Breast epithelium (tissue), 4 donors: ENCODE data around the gene MED22. TPM values are rescaled to one million over a fixed set of nuclear protein-coding genes. Genes with fewer than 3 reads are reported as not detected.

Experiments
- DNase-seq, 2 donors: peaks; one replicate each; pipeline ENCODE4 v3.0.0-alpha.2; 2019; ENCODE audit warnings: low spot score in 2 of 2
- H3K27ac ChIP-seq, 2 donors: fragments of 200-600 bp; sonication (generic) in 1 of 2; one replicate each; pipeline ENCODE4 v1.5.1; 2016 to 2019; ENCODE audit warnings: mild to moderate bottlenecking in 1 of 2
- H3K27me3 ChIP-seq, 2 donors: fragments of 200-600 bp; sonication (generic) in 1 of 2; one replicate each; pipeline versions ENCODE4 v1.5.1 to v1.6.0; 2017 to 2019; ENCODE audit warnings: control low read depth in 1 of 2, mild to moderate bottlenecking in 1 of 2
- H3K36me3 ChIP-seq: fragments of 200-600 bp; one replicate; pipeline ENCODE4 v1.5.1; 2019
- H3K4me1 ChIP-seq, 2 donors: fragments of 200-600 bp; sonication (generic); one replicate each; pipeline ENCODE4 v1.5.1; 2016 to 2019; ENCODE audit warnings: control low read depth in 1 of 2
- H3K4me3 ChIP-seq, 3 donors: fragments of 200-600 bp; sonication (generic); 1 replicate in 2 of 3; 2 replicates in 1 of 3; pipeline ENCODE4 v1.5.1; 2016 to 2019; ENCODE audit warnings: mild to moderate bottlenecking in 3 of 3, moderate library complexity in 2 of 3
- H3K9me3 ChIP-seq, 2 donors: fragments of 200-600 bp; sonication (generic) in 1 of 2; one replicate each; pipeline ENCODE4 v1.5.1; 2016 to 2019; ENCODE audit warnings: control low read depth in 1 of 2
- POLR2A ChIP-seq: fragments of 450-650 bp; IDR thresholded peaks from one replicate; pipeline ENCODE4 v1.6.1; 2016; ENCODE audit warnings: antibody characterized with exemption, mild to moderate bottlenecking, moderate library complexity
- POLR2AphosphoS5 ChIP-seq, 3 donors: sonication (generic); formaldehyde crosslinking; IDR thresholded peaks; one replicate each; pipeline ENCODE4 v1.6.1; 2017; ENCODE audit warnings: antibody characterized with exemption in 3 of 3
- intact Hi-C: fragments of 100-400 bp; cut with DNase I; formaldehyde crosslinking; loops from one replicate; pipeline ENCODE4 v1.15.1; 2023; ENCODE audit warnings: low total_unique reads
- total RNA-seq, 3 donors: library from RNA; depleted of rRNA; stranded (reverse); fragments of >200 nt; gene quantifications; one replicate each; pipeline ENCODE4 v1.1.0, GENCODE V29; 2016
- TF ChIP-seq, protein P1 (sequence below), 3 donors: fragments of 450-650 bp; IDR thresholded peaks; one replicate each; pipeline ENCODE4 v1.5.1; 2016 to 2017; ENCODE audit warnings: antibody characterized with exemption in 3 of 3, mild to moderate bottlenecking in 3 of 3, moderate library complexity in 3 of 3

MED22 gene
- total RNA-seq, 3 donors from 2014 or later: 19.2 to 32.2 (median 31.1) TPM

DNA sequence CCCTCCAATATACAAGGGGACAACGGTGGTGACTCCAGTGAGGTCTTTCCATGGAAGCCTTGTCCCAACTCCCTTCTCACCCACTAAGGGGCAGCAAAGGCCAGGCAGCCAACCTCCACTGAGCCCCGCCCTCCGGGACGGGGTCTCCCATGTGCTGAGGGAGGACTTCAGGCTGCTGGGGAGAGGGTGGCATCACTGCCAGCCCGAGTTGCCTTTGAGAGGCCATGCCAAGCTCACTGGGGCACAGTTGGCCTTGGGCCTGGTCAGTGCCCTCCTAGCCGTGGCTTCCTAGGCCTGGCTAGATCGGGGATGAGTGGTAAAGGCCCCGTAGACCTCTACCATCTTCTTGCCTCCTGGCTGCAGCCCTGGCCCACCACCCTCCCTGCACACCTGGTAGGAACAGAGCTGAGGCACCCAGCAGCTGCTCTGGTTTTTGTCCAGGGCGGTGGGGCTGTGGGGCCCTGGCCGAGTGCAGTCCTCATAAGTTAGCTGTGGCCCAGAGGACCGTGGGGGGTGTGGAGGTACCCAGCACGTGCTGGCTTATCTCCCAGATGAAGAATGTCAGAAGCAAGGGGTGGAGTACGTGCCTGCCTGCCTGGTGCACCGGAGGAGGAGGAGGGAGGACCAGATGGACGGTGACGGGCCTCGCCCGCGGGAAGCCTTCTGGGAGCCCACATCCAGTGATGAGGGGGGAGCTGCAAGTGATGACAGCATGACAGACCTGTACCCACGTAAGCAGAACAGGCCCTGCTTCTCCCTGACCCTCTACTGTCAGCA, 11.7 kb upstream of the MED22 start:
- Histone ChIP-seq H3K27ac (no peak overlapping the region), H3K9me3 (no peaks in the 10 kb centered on the region), H3K27me3 (no peaks in the 10 kb centered on the region), H3K4me1 (peaks cover 0 to 20% of the 10 kb centered on the region in 2 donors), H3K4me3 (no peak overlapping the region), H3K36me3 (peaks cover 5% of the 10 kb centered on the region)
- TF ChIP-seq POLR2AphosphoS5 (IDR thresholded peaks at IDR 0.05) (no peak), POLR2A (no peak)
- TF ChIP-seq, protein P1, sequence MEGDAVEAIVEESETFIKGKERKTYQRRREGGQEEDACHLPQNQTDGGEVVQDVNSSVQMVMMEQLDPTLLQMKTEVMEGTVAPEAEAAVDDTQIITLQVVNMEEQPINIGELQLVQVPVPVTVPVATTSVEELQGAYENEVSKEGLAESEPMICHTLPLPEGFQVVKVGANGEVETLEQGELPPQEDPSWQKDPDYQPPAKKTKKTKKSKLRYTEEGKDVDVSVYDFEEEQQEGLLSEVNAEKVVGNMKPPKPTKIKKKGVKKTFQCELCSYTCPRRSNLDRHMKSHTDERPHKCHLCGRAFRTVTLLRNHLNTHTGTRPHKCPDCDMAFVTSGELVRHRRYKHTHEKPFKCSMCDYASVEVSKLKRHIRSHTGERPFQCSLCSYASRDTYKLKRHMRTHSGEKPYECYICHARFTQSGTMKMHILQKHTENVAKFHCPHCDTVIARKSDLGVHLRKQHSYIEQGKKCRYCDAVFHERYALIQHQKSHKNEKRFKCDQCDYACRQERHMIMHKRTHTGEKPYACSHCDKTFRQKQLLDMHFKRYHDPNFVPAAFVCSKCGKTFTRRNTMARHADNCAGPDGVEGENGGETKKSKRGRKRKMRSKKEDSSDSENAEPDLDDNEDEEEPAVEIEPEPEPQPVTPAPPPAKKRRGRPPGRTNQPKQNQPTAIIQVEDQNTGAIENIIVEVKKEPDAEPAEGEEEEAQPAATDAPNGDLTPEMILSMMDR (IDR thresholded peaks at IDR 0.05): no peak
- intact Hi-C loops: loop anchor here (10.0 kb wide), 1 partner anchor 1985 kb away; no protein-coding TSS in a partner anchor
- DNase-seq: no peak

DNA sequence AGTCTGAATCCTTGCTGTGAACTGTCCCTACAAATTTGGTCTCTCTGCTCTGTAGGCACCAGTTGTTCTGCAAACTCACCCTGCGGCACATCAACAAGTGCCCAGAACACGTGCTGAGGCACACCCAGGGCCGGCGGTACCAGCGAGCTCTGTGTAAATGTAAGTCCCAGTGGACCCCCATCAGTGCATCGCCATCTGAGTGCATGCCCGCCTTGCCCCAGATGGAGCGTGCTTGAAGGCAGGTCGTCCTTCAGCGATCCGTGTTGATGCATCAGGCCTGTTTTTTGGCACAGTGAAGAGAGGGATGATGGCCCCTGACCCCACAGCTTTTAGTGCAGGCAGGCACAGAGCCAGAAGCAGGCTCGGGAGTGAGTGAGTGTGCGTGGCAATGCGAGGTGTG, 9.7 kb upstream of the MED22 start:
- H3K4me3 ChIP-seq: peak overlapping the region in 1 of 3 donors; percentile 89
- peaks cover 0 to 20% of the 10 kb centered on the region in 2 donors for H3K4me1 ChIP-seq
- H3K36me3 ChIP-seq: peaks cover 5% of the 10 kb centered on the region
- no peaks in the 10 kb centered on the region for H3K27me3 ChIP-seq
- intact Hi-C loops: loop anchor here (10.0 kb wide), 1 partner anchor 1983 kb away; no protein-coding TSS in a partner anchor
- no peak for DNase-seq
- H3K27ac ChIP-seq: no peak overlapping the region
- H3K9me3 ChIP-seq: no peaks in the 10 kb centered on the region
- TF ChIP-seq, protein P1 (IDR thresholded peaks at IDR 0.05): no peak
- TF ChIP-seq POLR2AphosphoS5 (IDR thresholded peaks at IDR 0.05): no peak
- no peak for TF ChIP-seq POLR2A

DNA sequence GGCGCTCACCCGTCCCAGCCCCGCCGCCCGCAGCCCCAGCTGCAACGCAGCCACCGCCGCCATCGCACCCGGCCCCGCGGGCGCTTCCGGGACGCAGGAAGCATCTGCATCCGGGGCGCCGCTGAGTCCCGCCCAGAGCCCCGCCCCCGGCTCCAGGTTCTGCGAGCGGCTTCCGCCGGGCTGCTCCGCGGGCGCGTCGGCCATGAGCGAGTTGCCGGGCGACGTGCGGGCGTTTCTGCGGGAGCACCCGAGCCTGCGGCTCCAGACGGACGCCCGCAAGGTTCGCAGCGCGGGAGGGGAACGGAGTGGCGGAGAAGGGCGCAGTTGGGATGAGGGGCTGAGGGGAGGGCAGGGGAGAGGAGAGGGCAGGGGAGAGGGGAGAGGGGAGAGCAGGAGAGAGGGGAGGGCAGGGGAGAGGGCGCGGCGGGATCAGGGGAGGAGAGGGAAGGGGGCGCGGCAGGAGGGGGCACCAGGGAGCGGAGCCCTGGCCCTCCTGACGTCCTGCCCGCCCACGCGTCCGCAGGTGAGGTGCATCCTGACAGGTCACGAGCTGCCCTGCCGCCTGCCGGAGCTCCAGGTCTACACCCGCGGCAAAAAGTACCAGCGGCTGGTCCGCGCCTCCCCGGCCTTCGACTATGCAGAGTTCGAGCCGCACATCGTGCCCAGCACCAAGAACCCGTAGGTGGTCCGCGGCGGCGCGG, 8.6 kb upstream of the MED22 start, which contains the start of the genes SURF1 and SURF2:
SURF1 (minus strand) TSS at position 97 of the 701 bp plus-strand sequence; CDS start at position 63, 34 bp downstream.
SURF2 (plus strand) TSS at position 160 of the 701 bp plus-strand sequence; CDS start at position 203, 43 bp downstream.
- Histone ChIP-seq H3K4me3 (peak within 1 kb of the TSS; percentile 81 to 92 (median 89)), H3K4me1 (peaks cover 0 to 20% of the 10 kb centered on the region in 2 donors), H3K27ac (peak within 1 kb of the TSS; percentile 80 to 88), H3K36me3 (peaks cover 5% of the 10 kb centered on the region), H3K27me3 (no peaks in the 10 kb centered on the region), H3K9me3 (no peaks in the 10 kb centered on the region)
- DNase-seq: peak; percentile 82 to 88
- intact Hi-C loops: loop anchor here (10.0 kb wide), 1 partner anchor 1982 kb away; no protein-coding TSS in a partner anchor
- TF ChIP-seq POLR2AphosphoS5 (IDR thresholded peaks at IDR 0.05) (peak in 2 of 3 donors; percentile 48 to 79), POLR2A (no peak)
- TF ChIP-seq, protein P1 (IDR thresholded peaks at IDR 0.05): peak in 1 of 3 donors; percentile 9

DNA sequence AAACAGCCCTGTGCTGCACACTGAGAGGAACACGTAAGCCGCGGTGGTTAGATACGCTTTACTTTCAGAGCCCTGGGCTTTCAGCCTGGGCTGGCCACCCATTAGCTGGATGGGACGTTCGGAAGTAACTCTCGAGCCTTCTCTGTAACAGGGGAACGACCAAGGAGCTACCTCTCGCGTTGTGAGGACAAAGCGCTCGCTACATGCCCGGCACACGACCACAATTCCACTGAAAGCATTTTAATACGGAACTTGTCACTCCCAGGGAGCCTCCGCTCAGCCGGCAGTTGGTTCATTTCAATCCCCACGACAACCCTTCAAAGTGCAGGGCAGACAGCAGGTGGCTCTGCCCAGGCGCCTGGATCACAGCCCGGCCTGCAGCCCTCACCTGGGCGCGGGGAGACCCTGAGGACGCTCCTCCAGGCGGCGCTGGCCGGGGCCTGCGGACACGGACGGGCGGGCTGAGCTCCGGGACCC, 8.0 kb upstream of the MED22 start:
- Histone ChIP-seq H3K4me3 (peak overlapping the region; percentile 81 to 92 (median 89)), H3K27ac (peak overlapping the region; percentile 80 to 88), H3K4me1 (peaks cover 0 to 20% of the 10 kb centered on the region in 2 donors), H3K36me3 (peaks cover 5% of the 10 kb centered on the region), H3K27me3 (no peaks in the 10 kb centered on the region), H3K9me3 (no peaks in the 10 kb centered on the region)
- TF ChIP-seq POLR2AphosphoS5 (IDR thresholded peaks at IDR 0.05) (no peak), POLR2A (no peak)
- TF ChIP-seq, protein P1 (IDR thresholded peaks at IDR 0.05): no peak
- no peak for DNase-seq
- intact Hi-C loops: loop anchor here (10.0 kb wide), 1 partner anchor 1981 kb away; no protein-coding TSS in a partner anchor
